Hematopoietic multipotent progenitor cell treated with erythropoietin and hydrocortisone succinate and interleukin-3 and kit ligand, for 4 days (in vitro differentiated cells): ENCODE data around the gene PARD6B.
"Not testable (repeated sequence)": the region's sequence is repeated elsewhere in the genome, so short reads cannot be mapped to it uniquely, and the experiment has no call there.

Experiments
- DNase-seq: peaks from one replicate; pipeline ENCODE4 v3.0.0-alpha.2; 2015

PARD6B gene

GRCh38 chr20:50783390-50783789, 52.0 kb downstream of the PARD6B start:
- DNase-seq: no peak

GRCh38 chr20:50783903-50784302, 52.5 kb downstream of the PARD6B start:
- no peak for DNase-seq

GRCh38 chr20:50784464-50784863, 53.1 kb downstream of the PARD6B start:
- DNase-seq: no peak

- no peak for DNase-seq
These were observed 55.3 kb downstream of the PARD6B start for GRCh38 chr20:50786703-50787102.

- DNase-seq: no peak
These were observed 55.8 kb downstream of the PARD6B start for GRCh38 chr20:50787181-50787580.

- DNase-seq: peak; percentile 15
These were observed 56.9 kb downstream of the PARD6B start for GRCh38 chr20:50788045-50788991.

GRCh38 chr20:50789968-50790650, 58.7 kb downstream of the PARD6B start:
- DNase-seq: no peak

- DNase-seq: peak; percentile 96
These were observed 59.4 kb downstream of the PARD6B start for GRCh38 chr20:50790651-50791277.

GRCh38 chr20:50792708-50793574, 61.6 kb downstream of the PARD6B start:
- DNase-seq: no peak

GRCh38 chr20:50793575-50794016, 62.2 kb downstream of the PARD6B start:
- peak; percentile 69 for DNase-seq

- peak; percentile 39 for DNase-seq
These were observed 62.9 kb downstream of the PARD6B start for GRCh38 chr20:50794181-50794845.

GRCh38 chr20:50794846-50795634, 63.7 kb downstream of the PARD6B start, which contains the start of gene BCAS4:
Gene BCAS4 (plus strand): TSS chr20:50795061. CDS start chr20:50795084, 23 bp downstream.
- peak; percentile 88 for DNase-seq

- DNase-seq: no peak
These were observed 65.8 kb downstream of the PARD6B start for GRCh38 chr20:50797142-50797541.

GRCh38 chr20:50798650-50799049, 67.3 kb downstream of the PARD6B start:
- no peak for DNase-seq

GRCh38 chr20:50799176-50799889, 68.0 kb downstream of the PARD6B start:
- DNase-seq: no peak

- DNase-seq: no peak
These were observed 68.6 kb downstream of the PARD6B start for GRCh38 chr20:50799890-50800550.

- DNase-seq: not testable (repeated sequence)
These were observed 69.8 kb downstream of the PARD6B start for GRCh38 chr20:50800986-50801746.

GRCh38 chr20:50801747-50802125, 70.4 kb downstream of the PARD6B start:
- no peak for DNase-seq

- no peak for DNase-seq
These were observed 70.9 kb downstream of the PARD6B start for GRCh38 chr20:50802289-50802688.
